CD4-positive, alpha-beta T cell (primary cell): ENCODE data around the gene DHRSX. TPM values are rescaled to one million over a fixed set of nuclear protein-coding genes. Genes with fewer than 3 reads are reported as not detected.

ENCODE experiments used
- ATAC-seq: fragments of 200-7000 bp; cut with Tn5 transposase; one replicate; pipeline ENCODE4 v1.10.0; 2022; ENCODE audit warnings: mild to moderate bottlenecking; ENCODE audit not compliant: poor library complexity
- CTCF ChIA-PET: fragments of 350-600 bp; sonication (Branson Sonifier 250); formaldehyde crosslinking; loops from one replicate; lab custom pipeline; 2021; ENCODE audit warnings: antibody characterized with exemption, inconsistent platforms; lab: Charles Lee
- POLR2A ChIA-PET: fragments of 350-600 bp; sonication (Branson Sonifier 250); formaldehyde crosslinking; loops from one replicate; lab custom pipeline; 2021; ENCODE audit warnings: antibody characterized with exemption, inconsistent platforms; lab: Charles Lee
- DNase-seq, 14 experiments: peaks; one replicate each; pipeline ENCODE4 v3.0.0-alpha.2; 2013 to 2020; ENCODE audit warnings: mixed read lengths in 2 of 14
- H3K27ac ChIP-seq, 2 donors: one replicate each; pipeline versions ENCODE4 v1.5.1 to v1.7.0; 2013; ENCODE audit warnings: low read length in 2 of 2, low read depth in 1 of 2, mild to moderate bottlenecking in 1 of 2
- H3K27me3 ChIP-seq, 2 experiments: 1 replicate in 1 of 2; 2 replicates in 1 of 2; pipeline versions ENCODE4 v1.6.1 to v1.7.0; 2013; ENCODE audit warnings: low read length in 2 of 2, control low read depth in 1 of 2, mild to moderate bottlenecking in 1 of 2, moderate library complexity in 1 of 2; ENCODE audit not compliant: insufficient read depth in 2 of 2, control insufficient read depth in 1 of 2
- H3K36me3 ChIP-seq: one replicate; pipeline ENCODE4 v1.6.1; 2013; ENCODE audit warnings: low read length, control low read depth; ENCODE audit not compliant: insufficient read depth
- H3K4me1 ChIP-seq: one replicate; pipeline ENCODE4 v1.6.1; 2013; ENCODE audit warnings: low read length, control low read depth; ENCODE audit not compliant: insufficient read depth
- H3K4me3 ChIP-seq: one replicate; pipeline ENCODE4 v1.5.1; 2013; ENCODE audit warnings: mild to moderate bottlenecking, low read length, moderate library complexity
- H3K9me3 ChIP-seq, 2 experiments: 1 replicate in 1 of 2; 2 replicates in 1 of 2; pipeline versions ENCODE4 v1.6.1 to v1.7.0; 2013; ENCODE audit warnings: low read length in 2 of 2, mild to moderate bottlenecking in 2 of 2, control low read depth in 1 of 2, moderate library complexity in 1 of 2; ENCODE audit not compliant: control insufficient read depth in 1 of 2, insufficient read depth in 1 of 2
- H3K27ac Mint-ChIP-seq: one replicate; pipeline ENCODE4 v1.8.0; 2020; ENCODE audit warnings: mixed read lengths
- H3K27me3 Mint-ChIP-seq: one replicate; pipeline ENCODE4 v1.8.0; 2021; ENCODE audit warnings: mixed read lengths
- H3K36me3 Mint-ChIP-seq: one replicate; pipeline ENCODE4 v1.8.0; 2021; ENCODE audit warnings: low read depth, mixed read lengths
- H3K4me1 Mint-ChIP-seq: one replicate; pipeline ENCODE4 v1.8.0; 2021; ENCODE audit warnings: low read depth, mixed read lengths
- H3K4me3 Mint-ChIP-seq: one replicate; pipeline ENCODE4 v1.8.0; 2020; ENCODE audit warnings: mild to moderate bottlenecking, mixed read lengths
- H3K9me3 Mint-ChIP-seq: one replicate; pipeline ENCODE4 v1.8.0; 2020; ENCODE audit warnings: mixed read lengths
- CTCF ChIP-seq: fragments of 200-600 bp; IDR thresholded peaks from one replicate; pipeline ENCODE4 v1.8.0; 2022; ENCODE audit warnings: antibody characterized with exemption, mild to moderate bottlenecking
- intact Hi-C, 2 experiments: fragments of 100-400 bp; cut with DNase I in 1 of 2; cut with micrococcal nuclease in 1 of 2; formaldehyde crosslinking; loops; one replicate each; pipeline versions ENCODE4 v1.15.1 to v1.9.0; 2023 to 2025; cut with DNase I, micrococcal nuclease
- total RNA-seq, 174 experiments: library from RNA in 2 of 174; stranded (reverse) in 2 of 174; gene quantifications; one replicate each; pipeline ENCODE4 v1.2.3 and lab custom pipeline; 2021 to 2026

DHRSX gene
- total RNA-seq, 2 experiments from 2014 or later: 12.1 to 13.9 TPM

- CTCF ChIA-PET: no interaction called here
- no peak for TF ChIP-seq CTCF
- Histone ChIP-seq H3K27ac (no peak overlapping the region), H3K9me3 (no peaks in the 10 kb centered on the region), H3K4me1 (no peaks in the 10 kb centered on the region), H3K27me3 (no peaks in the 10 kb centered on the region), H3K36me3 (peaks cover 6% of the 10 kb centered on the region), H3K4me3 (no peak overlapping the region)
- intact Hi-C loops: no loop called here
- Mint-ChIP-seq H3K27ac (no peak overlapping the region), H3K9me3 (no peaks in the 10 kb centered on the region), H3K27me3 (no peaks in the 10 kb centered on the region), H3K4me1 (no peaks in the 10 kb centered on the region), H3K4me3 (no peak overlapping the region), H3K36me3 (peaks cover 52% of the 10 kb centered on the region)
- ATAC-seq (no peak), DNase-seq (no peak)
- POLR2A ChIA-PET: no interaction called here
Observed at GRCh38 chrX:2441466-2441865, 59.3 kb downstream of the DHRSX start.

GRCh38 chrX:2439613-2440012, 61.2 kb downstream of the DHRSX start:
- peaks cover 9% of the 10 kb centered on the region for H3K36me3 ChIP-seq
- intact Hi-C loops: no loop called here
- TF ChIP-seq CTCF: no peak
- POLR2A ChIA-PET: no interaction called here
- no peaks in the 10 kb centered on the region for H3K4me1 Mint-ChIP-seq
- H3K27me3 ChIP-seq: no peaks in the 10 kb centered on the region
- H3K9me3 ChIP-seq: no peaks in the 10 kb centered on the region
- no peak for DNase-seq
- no peak overlapping the region for H3K4me3 Mint-ChIP-seq
- ATAC-seq: no peak
- H3K4me1 ChIP-seq: no peaks in the 10 kb centered on the region
- CTCF ChIA-PET: no interaction called here
- no peak overlapping the region for H3K4me3 ChIP-seq
- H3K27ac ChIP-seq: no peak overlapping the region
- H3K27me3 Mint-ChIP-seq: no peaks in the 10 kb centered on the region
- H3K36me3 Mint-ChIP-seq: peaks cover 61% of the 10 kb centered on the region
- no peaks in the 10 kb centered on the region for H3K9me3 Mint-ChIP-seq
- H3K27ac Mint-ChIP-seq: no peak overlapping the region

GRCh38 chrX:2435465-2435864, 65.3 kb downstream of the DHRSX start:
- intact Hi-C loops: no loop called here

More at GRCh38 chrX:2435465-2435864, 65.3 kb downstream of the DHRSX start:
- ATAC-seq (no peak), DNase-seq (no peak)
- Mint-ChIP-seq H3K27me3 (no peaks in the 10 kb centered on the region), H3K4me1 (no peaks in the 10 kb centered on the region), H3K27ac (no peak overlapping the region), H3K9me3 (peaks cover 3% of the 10 kb centered on the region), H3K36me3 (peaks cover 75% of the 10 kb centered on the region), H3K4me3 (no peak overlapping the region)
- ChIA-PET POLR2A (no interaction called here), CTCF (no interaction called here)
- Histone ChIP-seq H3K27ac (no peak overlapping the region), H3K9me3 (peaks cover 0 to 10% of the 10 kb centered on the region in 2 experiments), H3K36me3 (peaks cover 9% of the 10 kb centered on the region), H3K27me3 (no peaks in the 10 kb centered on the region), H3K4me1 (no peaks in the 10 kb centered on the region), H3K4me3 (no peak overlapping the region)
- no peak for TF ChIP-seq CTCF
